GM18868 (cell line): ENCODE results near the gene SBK3.
"Not testable (repeated sequence)": the region's sequence is repeated elsewhere in the genome, so short reads cannot be mapped to it uniquely, and the experiment has no call there.

Experiments used
- ATAC-seq: cut with Tn5 transposase; IDR thresholded peaks from one replicate; pipeline ENCODE4 v1.9.1; 2021; ENCODE audit warnings: mild to moderate bottlenecking, moderate library complexity; ENCODE audit not compliant: unreplicated experiment

Gene SBK3

GRCh38 chr19:55578031-55578760, 32.9 kb upstream of the SBK3 start:
- ATAC-seq: no peak

DNA sequence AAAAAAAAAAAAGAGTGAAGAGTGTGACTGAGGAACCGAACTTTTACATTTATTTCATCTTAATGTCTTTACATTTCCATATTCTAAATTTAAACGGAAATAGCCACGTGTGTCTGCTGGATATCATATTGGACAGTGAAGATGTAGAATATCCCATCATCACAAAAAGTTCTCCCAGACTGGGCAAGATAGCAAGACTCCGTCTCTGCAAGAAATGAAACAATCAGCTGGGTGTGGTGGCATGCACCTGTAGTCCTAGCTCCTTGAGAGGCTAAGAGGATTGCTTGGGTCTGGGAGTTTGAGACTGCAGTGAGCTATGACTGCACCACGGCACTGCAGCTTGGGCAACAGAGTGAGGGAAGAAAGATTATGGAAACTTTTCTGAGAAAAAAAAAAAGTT, 31.4 kb upstream of the SBK3 start:
- no peak for ATAC-seq

GRCh38 chr19:55573929-55574328, 28.6 kb upstream of the SBK3 start:
- ATAC-seq: not testable (repeated sequence)

- ATAC-seq: not testable (repeated sequence)
These were observed 24.1 kb upstream of the SBK3 start for GRCh38 chr19:55569477-55569876.

- ATAC-seq: no peak
These were observed 22.5 kb upstream of the SBK3 start for GRCh38 chr19:55567708-55568328.

DNA sequence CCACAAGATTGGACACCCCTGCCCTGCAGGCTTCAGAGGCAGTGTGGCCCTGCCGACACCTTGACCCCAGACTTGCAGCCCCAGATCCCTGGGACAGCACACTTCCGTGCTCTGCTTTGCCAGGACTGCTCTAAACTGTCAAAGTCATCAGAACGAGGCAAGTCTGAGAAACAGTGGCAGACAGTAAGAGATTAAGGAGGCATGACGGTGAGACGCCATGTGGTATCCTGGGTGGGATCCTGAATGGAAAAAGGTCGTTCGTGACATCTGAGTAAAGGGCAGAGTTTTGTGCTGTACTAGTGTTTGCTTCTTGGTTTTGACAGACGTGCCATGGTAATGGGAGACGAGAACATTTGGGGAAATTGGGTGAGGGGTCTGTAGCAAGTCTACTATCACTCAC, 21.5 kb upstream of the SBK3 start:
- no peak for ATAC-seq

- no peak for ATAC-seq
These were observed 17.9 kb upstream of the SBK3 start for GRCh38 chr19:55563261-55563690.

- ATAC-seq: no peak
These were observed 14.3 kb upstream of the SBK3 start for GRCh38 chr19:55559684-55560083.

GRCh38 chr19:55554741-55555152, 9.4 kb upstream of the SBK3 start:
- no peak for ATAC-seq

GRCh38 chr19:55554302-55554701, 9.0 kb upstream of the SBK3 start:
- ATAC-seq: no peak

GRCh38 chr19:55553217-55554182, 8.2 kb upstream of the SBK3 start:
- ATAC-seq: no peak

GRCh38 chr19:55552620-55553019, 7.3 kb upstream of the SBK3 start:
- ATAC-seq: no peak

DNA sequence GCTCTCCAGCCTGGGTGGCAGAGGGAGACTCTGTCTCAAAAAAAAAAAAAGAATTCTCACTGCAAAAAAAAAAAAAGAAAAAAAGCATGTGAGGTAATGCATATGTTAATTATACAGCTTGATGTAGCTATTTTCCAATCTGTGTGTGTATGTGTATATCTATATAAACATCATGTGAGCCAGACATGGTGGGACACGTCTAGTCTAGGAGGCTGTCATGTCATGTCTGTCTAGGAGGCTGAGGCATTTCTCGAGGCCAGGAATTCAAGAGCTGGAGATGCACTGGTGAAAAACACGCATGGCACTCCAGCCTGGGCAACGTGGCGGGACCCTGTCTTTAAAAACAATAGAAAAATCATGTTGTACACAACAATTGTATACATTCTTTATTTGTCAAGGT, 6.9 kb upstream of the SBK3 start:
- ATAC-seq: no peak

GRCh38 chr19:55550321-55550650, 4.9 kb upstream of the SBK3 start:
- no peak for ATAC-seq

- no peak for ATAC-seq
These were observed 4.4 kb upstream of the SBK3 start for GRCh38 chr19:55549500-55550320.

GRCh38 chr19:55546822-55547614, 1.7 kb upstream of the SBK3 start:
- no peak for ATAC-seq

DNA sequence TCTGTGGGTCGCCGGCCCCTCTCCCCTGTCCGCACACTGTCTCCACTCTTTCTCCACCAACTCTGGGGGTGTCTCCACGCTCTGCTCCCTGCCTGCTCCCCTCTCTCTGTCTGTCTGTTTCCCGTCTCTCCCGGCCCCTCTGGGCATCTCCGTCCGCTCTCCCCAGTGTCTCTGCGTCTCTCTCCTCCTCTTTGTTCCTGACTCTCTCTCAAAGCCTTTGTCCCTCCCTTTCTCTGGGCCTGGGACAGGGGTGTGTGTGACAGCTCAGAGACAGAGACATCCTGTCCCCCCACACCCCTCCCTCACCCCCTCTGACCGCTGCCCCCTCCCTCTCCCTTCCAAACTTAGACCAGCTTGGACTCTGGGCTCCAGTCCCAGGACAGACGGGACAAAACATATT, 668 bp upstream of the SBK3 start:
- no peak for ATAC-seq

- ATAC-seq: no peak
These were observed 435 bp downstream of the SBK3 start for GRCh38 chr19:55544776-55545439.

DNA sequence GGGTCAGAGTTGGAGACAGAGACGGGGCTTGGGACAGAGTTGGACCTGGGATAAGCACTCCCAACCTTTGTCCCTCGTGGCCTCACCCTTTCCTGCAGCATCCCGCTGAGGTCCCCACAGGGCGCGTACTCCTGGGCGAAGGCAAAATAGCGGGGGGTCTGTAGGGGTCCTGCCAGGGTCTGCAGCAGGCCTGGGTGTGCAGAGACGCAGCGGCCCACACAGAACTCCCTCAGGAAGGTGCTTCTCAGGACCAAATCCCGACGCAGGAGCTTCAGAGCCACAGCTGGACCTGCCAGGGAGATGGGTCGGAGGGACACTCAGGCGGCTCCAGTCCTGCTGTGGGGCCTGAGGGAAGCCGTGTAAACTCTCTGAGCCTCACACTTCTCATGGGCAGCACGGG, 1.3 kb downstream of the SBK3 start:
- no peak for ATAC-seq
